DND-41 (cell line): ENCODE measurements around the gene PRKCA.

Experiments used
- ATAC-seq: fragments of 200-7000 bp; cut with Tn5 transposase; 3 replicates; pipeline ENCODE4 v1.9.1; 2021; ENCODE audit warnings: low read depth; ENCODE audit not compliant: insufficient read depth
- DNase-seq: peaks from one replicate; pipeline ENCODE4 v3.0.0-alpha.2; 2020
- H2AFZ ChIP-seq: 2 replicates; pipeline ENCODE4 v1.6.0; 2012; ENCODE audit warnings: low read depth, low read length
- H3K27ac ChIP-seq: 2 replicates; pipeline ENCODE4 v1.5.1; 2012; ENCODE audit warnings: low read length, inconsistent platforms
- H3K27me3 ChIP-seq: fragments of 200-600 bp; sonication (generic); 2 replicates; pipeline ENCODE4 v1.6.0; 2012; ENCODE audit warnings: low read length, mild to moderate bottlenecking, inconsistent platforms; ENCODE audit not compliant: insufficient read depth, poor library complexity
- H3K36me3 ChIP-seq: 2 replicates; pipeline ENCODE4 v1.5.1; 2012; ENCODE audit warnings: low read length, inconsistent platforms; ENCODE audit not compliant: insufficient read depth
- H3K4me1 ChIP-seq: 2 replicates; pipeline ENCODE4 v1.5.1; 2012; ENCODE audit warnings: mild to moderate bottlenecking, low read length; ENCODE audit not compliant: insufficient read depth
- H3K4me2 ChIP-seq: 2 replicates; pipeline ENCODE4 v1.6.0; 2012; ENCODE audit warnings: mild to moderate bottlenecking, moderate library complexity, low read length, inconsistent platforms; ENCODE audit not compliant: insufficient read depth
- H3K4me3 ChIP-seq, 2 experiments: fragments of 200-600 bp in 1 of 2; shearing (Covaris generic) in 1 of 2; 2 replicates each; pipeline ENCODE4 v1.5.1; 2012 to 2016; ENCODE audit warnings: inconsistent platforms in 2 of 2, low read length in 2 of 2, mild to moderate bottlenecking in 2 of 2, low read depth in 1 of 2, moderate library complexity in 1 of 2
- H3K79me2 ChIP-seq: 2 replicates; pipeline ENCODE4 v1.6.0; 2012; ENCODE audit warnings: low read length, inconsistent platforms; ENCODE audit not compliant: insufficient read depth
- H3K9ac ChIP-seq: 2 replicates; pipeline ENCODE4 v1.6.0; 2012; ENCODE audit warnings: low read depth, mild to moderate bottlenecking, inconsistent platforms, low read length, moderate library complexity
- H3K9me3 ChIP-seq: 2 replicates; pipeline ENCODE4 v1.5.1; 2012; ENCODE audit warnings: low read length, moderate library complexity, mild to moderate bottlenecking, inconsistent platforms; ENCODE audit not compliant: insufficient read depth, severe bottlenecking
- H4K20me1 ChIP-seq: 2 replicates; pipeline ENCODE4 v1.6.0; 2012; ENCODE audit warnings: low read length; ENCODE audit not compliant: insufficient read depth
- EZH2 ChIP-seq: IDR thresholded peaks from 3 replicates; pipeline ENCODE4 v1.6.1; 2012; ENCODE audit warnings: borderline replicate concordance, low read depth, mild to moderate bottlenecking, moderate library complexity, low read length, inconsistent platforms; ENCODE audit not compliant: severe bottlenecking
- TF ChIP-seq, protein P1 (sequence below): IDR thresholded peaks from 2 replicates; pipeline ENCODE4 v1.5.1; 2012; ENCODE audit warnings: borderline replicate concordance, low read length, moderate library complexity, mild to moderate bottlenecking; ENCODE audit not compliant: poor library complexity, severe bottlenecking; ENCODE audit errors: extremely low read depth

PRKCA gene

DNA sequence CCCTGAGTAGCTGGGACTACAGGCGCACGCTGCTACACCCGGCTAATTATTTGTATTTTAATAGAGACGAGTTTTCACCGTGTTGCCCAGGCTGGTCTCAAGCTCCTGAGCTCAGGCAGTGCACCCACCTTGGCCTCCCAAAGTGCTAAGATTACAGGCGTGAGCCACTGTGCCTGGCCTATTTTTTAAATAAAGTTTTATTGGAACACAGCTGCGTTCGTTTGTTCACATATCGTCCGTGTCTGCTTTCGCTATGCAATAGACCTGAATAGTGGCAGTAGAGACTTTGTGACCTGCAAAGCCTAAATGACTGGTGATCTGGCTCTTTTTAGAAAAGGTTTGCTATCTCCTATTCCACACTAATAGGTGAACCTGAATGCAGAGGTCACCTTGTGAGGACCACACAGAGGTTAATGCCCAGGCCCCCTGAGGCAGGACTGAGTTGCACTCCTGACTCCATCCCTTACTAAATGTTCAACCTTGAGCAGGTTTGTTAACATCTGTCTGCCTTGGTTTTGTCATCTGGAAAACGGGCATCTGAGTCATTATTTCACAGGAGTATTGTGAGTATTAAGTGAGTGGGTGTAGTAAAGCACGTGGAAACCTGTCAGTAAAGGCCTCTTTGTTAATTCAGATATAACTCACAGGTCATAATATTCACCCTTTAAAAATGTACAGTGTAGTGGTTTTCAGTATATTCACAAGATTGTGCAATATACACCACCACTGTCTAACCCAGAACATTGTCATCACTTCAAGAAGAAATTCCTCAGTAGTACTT lies 375.0 kb downstream of the PRKCA start:
- peaks cover 10% of the 10 kb centered on the region; the same call in 1 of the 2 replicates for H3K4me1 ChIP-seq
- no peak overlapping the region for H3K9ac ChIP-seq
- H3K4me2 ChIP-seq: no peak overlapping the region
- DNase-seq (no peak), ATAC-seq (no peak)
- no peaks in the 10 kb centered on the region for H3K27me3 ChIP-seq
- no peak overlapping the region for H3K27ac ChIP-seq
- no peak overlapping the region for H3K4me3 ChIP-seq
- no peaks in the 10 kb centered on the region for H3K36me3 ChIP-seq
- H2AFZ ChIP-seq: no peak overlapping the region
- no peaks in the 10 kb centered on the region; the same call in 1 of the 2 replicates for H4K20me1 ChIP-seq
- TF ChIP-seq, protein P1, sequence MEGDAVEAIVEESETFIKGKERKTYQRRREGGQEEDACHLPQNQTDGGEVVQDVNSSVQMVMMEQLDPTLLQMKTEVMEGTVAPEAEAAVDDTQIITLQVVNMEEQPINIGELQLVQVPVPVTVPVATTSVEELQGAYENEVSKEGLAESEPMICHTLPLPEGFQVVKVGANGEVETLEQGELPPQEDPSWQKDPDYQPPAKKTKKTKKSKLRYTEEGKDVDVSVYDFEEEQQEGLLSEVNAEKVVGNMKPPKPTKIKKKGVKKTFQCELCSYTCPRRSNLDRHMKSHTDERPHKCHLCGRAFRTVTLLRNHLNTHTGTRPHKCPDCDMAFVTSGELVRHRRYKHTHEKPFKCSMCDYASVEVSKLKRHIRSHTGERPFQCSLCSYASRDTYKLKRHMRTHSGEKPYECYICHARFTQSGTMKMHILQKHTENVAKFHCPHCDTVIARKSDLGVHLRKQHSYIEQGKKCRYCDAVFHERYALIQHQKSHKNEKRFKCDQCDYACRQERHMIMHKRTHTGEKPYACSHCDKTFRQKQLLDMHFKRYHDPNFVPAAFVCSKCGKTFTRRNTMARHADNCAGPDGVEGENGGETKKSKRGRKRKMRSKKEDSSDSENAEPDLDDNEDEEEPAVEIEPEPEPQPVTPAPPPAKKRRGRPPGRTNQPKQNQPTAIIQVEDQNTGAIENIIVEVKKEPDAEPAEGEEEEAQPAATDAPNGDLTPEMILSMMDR: no peak
- TF ChIP-seq EZH2: no peak
- no peaks in the 10 kb centered on the region for H3K9me3 ChIP-seq
- no peaks in the 10 kb centered on the region for H3K79me2 ChIP-seq

DNA sequence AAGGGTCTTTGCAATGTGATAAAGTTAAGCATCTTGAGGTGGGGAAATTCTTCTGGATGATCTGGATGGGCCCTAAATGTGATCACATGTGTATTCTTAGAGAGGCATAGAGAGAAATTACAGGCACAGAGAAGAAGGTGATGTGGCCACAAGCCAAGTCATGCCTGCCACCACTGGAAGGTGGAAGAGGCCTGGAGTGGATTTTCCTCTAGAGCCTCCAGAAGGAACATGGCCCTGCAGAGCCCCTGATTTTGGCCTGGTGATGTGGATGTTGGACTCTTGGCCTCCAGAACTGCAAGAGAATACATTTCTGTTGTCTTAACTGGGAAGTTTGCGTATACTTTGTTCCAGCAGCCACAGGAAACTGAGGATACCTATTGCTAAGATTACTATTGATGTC lies 375.6 kb downstream of the PRKCA start:
- no peak overlapping the region for H3K4me2 ChIP-seq
- no peak overlapping the region for H2AFZ ChIP-seq
- H4K20me1 ChIP-seq: peaks cover 3% of the 10 kb centered on the region; the same call in 1 of the 2 replicates
- no peaks in the 10 kb centered on the region for H3K79me2 ChIP-seq
- H3K27me3 ChIP-seq: no peaks in the 10 kb centered on the region
- H3K9ac ChIP-seq: no peak overlapping the region
- TF ChIP-seq, protein P1: no peak
- no peak for TF ChIP-seq EZH2
- no peak for ATAC-seq
- peaks cover 10% of the 10 kb centered on the region; the same call in 1 of the 2 replicates for H3K4me1 ChIP-seq
- H3K9me3 ChIP-seq: no peaks in the 10 kb centered on the region
- H3K36me3 ChIP-seq: no peaks in the 10 kb centered on the region
- H3K4me3 ChIP-seq: no peak overlapping the region
- no peak overlapping the region for H3K27ac ChIP-seq
- DNase-seq: no peak

DNA sequence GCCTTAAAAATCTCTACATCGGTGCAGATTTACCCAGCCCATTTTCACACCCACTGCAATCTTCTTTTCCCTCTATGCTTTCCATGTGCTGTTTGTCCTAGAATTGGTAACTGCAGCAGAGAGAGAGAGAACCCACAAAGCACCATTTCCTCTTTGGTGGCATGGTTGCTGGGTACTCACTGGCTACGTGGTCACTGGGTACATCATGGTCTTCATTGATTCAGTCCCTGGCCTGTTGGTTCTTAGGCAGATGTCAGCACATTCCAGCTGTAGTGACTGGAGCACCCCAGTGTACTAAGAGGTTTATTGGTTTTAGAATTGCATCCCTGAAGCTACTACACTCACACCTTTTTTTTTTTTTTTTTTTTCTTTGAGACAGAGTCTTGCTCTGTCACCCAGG lies 376.4 kb downstream of the PRKCA start:
- TF ChIP-seq, protein P1: no peak
- no peak for TF ChIP-seq EZH2
- H4K20me1 ChIP-seq: peaks cover 3% of the 10 kb centered on the region; the same call in 1 of the 2 replicates
- no peak overlapping the region for H2AFZ ChIP-seq
- H3K36me3 ChIP-seq: no peaks in the 10 kb centered on the region
- H3K4me2 ChIP-seq: no peak overlapping the region
- H3K4me3 ChIP-seq: no peak overlapping the region
- no peak for ATAC-seq
- H3K27ac ChIP-seq: no peak overlapping the region
- H3K4me1 ChIP-seq: 0 out of 2 replicates have a peak, but pooled peaks cover 3% of the 10 kb centered on the region
- no peak overlapping the region for H3K9ac ChIP-seq
- H3K9me3 ChIP-seq: no peaks in the 10 kb centered on the region
- no peaks in the 10 kb centered on the region for H3K27me3 ChIP-seq
- no peak for DNase-seq
- H3K79me2 ChIP-seq: no peaks in the 10 kb centered on the region
